Muscle layer of colon (tissue), 2 donors: ENCODE results near the gene MYF6.

Source experiments
- H3K27ac ChIP-seq: one replicate; pipeline ENCODE4 v1.7.0; 2013; ENCODE audit warnings: low read depth, mild to moderate bottlenecking, low read length, moderate library complexity
- H3K27me3 ChIP-seq, 2 donors: one replicate each; pipeline ENCODE4 v1.7.0; 2013; ENCODE audit warnings: low read length in 2 of 2, mild to moderate bottlenecking in 2 of 2; ENCODE audit not compliant: insufficient read depth in 2 of 2, control insufficient read depth in 1 of 2
- H3K36me3 ChIP-seq: one replicate; pipeline ENCODE4 v1.7.0; 2013; ENCODE audit warnings: mild to moderate bottlenecking, low read length; ENCODE audit not compliant: insufficient read depth
- H3K4me1 ChIP-seq: one replicate; pipeline ENCODE4 v1.7.0; 2013; ENCODE audit warnings: mild to moderate bottlenecking, low read length; ENCODE audit not compliant: insufficient read depth
- H3K4me3 ChIP-seq, 2 donors: one replicate each; pipeline ENCODE4 v1.7.0; 2013; ENCODE audit warnings: low read length in 2 of 2, low read depth in 1 of 2, mild to moderate bottlenecking in 1 of 2, moderate library complexity in 1 of 2
- H3K9ac ChIP-seq: one replicate; pipeline ENCODE4 v1.7.0; 2013; ENCODE audit warnings: low read length
- H3K9me3 ChIP-seq: one replicate; pipeline ENCODE4 v1.7.0; 2013; ENCODE audit warnings: mild to moderate bottlenecking, low read length
- donor health status: abdominal sarcoma.
- donor health status: Adenocarcinoma of cecum.

The MYF6 gene

GRCh38 chr12:80708259-80708974 is 983 bp downstream of the MYF6 start:
- H3K4me1 ChIP-seq, result peaks cover 5% of the 10 kb centered on the region
- peak overlapping the region in 1 of 2 donors; percentile 7 for H3K4me3 ChIP-seq
- no peak overlapping the region for H3K9ac ChIP-seq
- no peaks in the 10 kb centered on the region for H3K9me3 ChIP-seq
- H3K36me3 ChIP-seq, result no peaks in the 10 kb centered on the region
- H3K27me3 ChIP-seq, result peaks cover 0 to 8% of the 10 kb centered on the region in 2 donors
- no peak overlapping the region for H3K27ac ChIP-seq

- H3K9ac ChIP-seq, result no peak overlapping the region
- H3K9me3 ChIP-seq, result no peaks in the 10 kb centered on the region
- peaks cover 5% of the 10 kb centered on the region for H3K4me1 ChIP-seq
- H3K27me3 ChIP-seq, result peaks cover 0 to 11% of the 10 kb centered on the region in 2 donors
- H3K36me3 ChIP-seq, result no peaks in the 10 kb centered on the region
- H3K27ac ChIP-seq, result no peak overlapping the region
- no peak overlapping the region for H3K4me3 ChIP-seq
Observed at GRCh38 chr12:80708975-80709328, 1.5 kb downstream of the MYF6 start.

- no peak overlapping the region for H3K27ac ChIP-seq
- no peak overlapping the region for H3K9ac ChIP-seq
- no peak overlapping the region for H3K4me3 ChIP-seq
- no peaks in the 10 kb centered on the region for H3K9me3 ChIP-seq
- H3K36me3 ChIP-seq, result no peaks in the 10 kb centered on the region
- H3K4me1 ChIP-seq, result peaks cover 5% of the 10 kb centered on the region
- peaks cover 5 to 17% of the 10 kb centered on the region in 2 donors for H3K27me3 ChIP-seq
Observed at GRCh38 chr12:80709811-80710726, 2.6 kb downstream of the MYF6 start.

GRCh38 chr12:80710727-80711449 is 3.5 kb downstream of the MYF6 start:
- Histone ChIP-seq H3K27ac (no peak overlapping the region), H3K9me3 (no peaks in the 10 kb centered on the region), H3K4me1 (peaks cover 5% of the 10 kb centered on the region), H3K9ac (no peak overlapping the region), H3K36me3 (no peaks in the 10 kb centered on the region), H3K27me3 (peaks cover 6 to 17% of the 10 kb centered on the region in 2 donors), H3K4me3 (no peak overlapping the region)

- H3K36me3 ChIP-seq, result no peaks in the 10 kb centered on the region
- peaks cover 5% of the 10 kb centered on the region for H3K4me1 ChIP-seq
- H3K27me3 ChIP-seq, result peaks cover 6 to 21% of the 10 kb centered on the region in 2 donors
- H3K4me3 ChIP-seq, result no peak overlapping the region
- no peak overlapping the region for H3K27ac ChIP-seq
- H3K9ac ChIP-seq, result no peak overlapping the region
- H3K9me3 ChIP-seq, result no peaks in the 10 kb centered on the region
Observed at GRCh38 chr12:80711866-80712265, 4.4 kb downstream of the MYF6 start.

GRCh38 chr12:80712866-80713265 is 5.4 kb downstream of the MYF6 start:
- Histone ChIP-seq H3K9ac (no peak overlapping the region), H3K27me3 (peaks cover 6 to 24% of the 10 kb centered on the region in 2 donors), H3K4me3 (no peak overlapping the region), H3K9me3 (no peaks in the 10 kb centered on the region), H3K36me3 (no peaks in the 10 kb centered on the region), H3K27ac (no peak overlapping the region), H3K4me1 (peaks cover 5% of the 10 kb centered on the region)

GRCh38 chr12:80713419-80713818 is 6.0 kb downstream of the MYF6 start:
- no peaks in the 10 kb centered on the region for H3K9me3 ChIP-seq
- no peak overlapping the region for H3K4me3 ChIP-seq
- no peak overlapping the region for H3K9ac ChIP-seq
- peaks cover 5% of the 10 kb centered on the region for H3K4me1 ChIP-seq
- H3K36me3 ChIP-seq, result no peaks in the 10 kb centered on the region
- peaks cover 6 to 24% of the 10 kb centered on the region in 2 donors for H3K27me3 ChIP-seq
- H3K27ac ChIP-seq, result no peak overlapping the region

GRCh38 chr12:80714055-80714454 is 6.6 kb downstream of the MYF6 start:
- no peaks in the 10 kb centered on the region for H3K4me1 ChIP-seq
- H3K36me3 ChIP-seq, result no peaks in the 10 kb centered on the region
- no peak overlapping the region for H3K27ac ChIP-seq
- H3K27me3 ChIP-seq, result peaks cover 6 to 24% of the 10 kb centered on the region in 2 donors
- no peak overlapping the region for H3K9ac ChIP-seq
- no peaks in the 10 kb centered on the region for H3K9me3 ChIP-seq
- no peak overlapping the region for H3K4me3 ChIP-seq

GRCh38 chr12:80714846-80715245 is 7.4 kb downstream of the MYF6 start:
- H3K9me3 ChIP-seq, result no peaks in the 10 kb centered on the region
- no peak overlapping the region for H3K27ac ChIP-seq
- no peaks in the 10 kb centered on the region for H3K36me3 ChIP-seq
- H3K4me1 ChIP-seq, result no peaks in the 10 kb centered on the region
- H3K9ac ChIP-seq, result no peak overlapping the region
- H3K27me3 ChIP-seq, result peaks cover 6 to 24% of the 10 kb centered on the region in 2 donors
- no peak overlapping the region for H3K4me3 ChIP-seq

GRCh38 chr12:80715713-80716249 is 8.3 kb downstream of the MYF6 start:
- Histone ChIP-seq H3K36me3 (no peaks in the 10 kb centered on the region), H3K27ac (no peak overlapping the region), H3K4me1 (no peaks in the 10 kb centered on the region), H3K9me3 (no peaks in the 10 kb centered on the region), H3K4me3 (no peak overlapping the region), H3K9ac (no peak overlapping the region), H3K27me3 (peaks cover 6 to 18% of the 10 kb centered on the region in 2 donors)
